Right forelimb (tissue), 1 donor: ENCODE measurements around the gene MUSK.

Experiments used
- DNase-seq: peaks from one replicate; pipeline ENCODE4 v3.0.0-alpha.2; 2018

Gene MUSK

DNA sequence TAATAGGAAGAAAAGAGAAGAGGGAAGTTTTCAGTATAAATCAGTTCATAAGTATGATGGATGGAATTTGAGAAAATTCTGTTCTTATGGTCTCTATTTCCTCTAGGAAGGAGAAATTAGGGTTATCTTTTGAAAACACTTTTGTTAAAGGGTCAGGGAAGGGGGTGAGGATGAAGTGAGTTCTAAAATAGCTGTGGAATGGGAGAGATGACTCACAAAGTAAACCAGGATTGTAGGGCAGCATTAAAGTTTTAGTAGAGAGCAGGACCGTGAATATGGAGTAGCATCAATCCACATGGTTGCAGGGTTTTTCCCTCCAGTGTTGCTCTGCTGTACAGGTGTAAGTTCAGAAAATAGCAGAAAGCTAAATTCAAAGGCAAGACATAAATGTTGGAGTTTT is 32.4 kb downstream of the MUSK start:
- DNase-seq = no peak

DNA sequence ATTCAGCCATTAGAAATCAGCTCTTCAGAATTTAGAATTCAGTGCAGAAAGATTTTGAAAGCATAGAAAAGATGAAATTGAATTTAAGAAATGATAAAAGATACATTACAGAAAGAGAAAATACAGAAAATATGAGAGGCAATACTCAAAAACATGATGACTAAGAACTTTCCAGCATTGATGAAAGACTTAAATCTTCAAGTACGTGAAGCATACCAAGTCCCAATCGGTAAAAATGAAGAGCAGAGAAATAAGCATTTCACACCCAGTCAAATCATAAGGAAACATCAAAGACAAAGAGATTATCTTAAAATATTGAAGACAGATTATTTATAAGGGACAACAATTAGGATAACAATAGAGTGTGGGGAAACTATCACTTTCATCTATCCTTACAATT is 35.1 kb downstream of the MUSK start:
- no peak for DNase-seq

DNA sequence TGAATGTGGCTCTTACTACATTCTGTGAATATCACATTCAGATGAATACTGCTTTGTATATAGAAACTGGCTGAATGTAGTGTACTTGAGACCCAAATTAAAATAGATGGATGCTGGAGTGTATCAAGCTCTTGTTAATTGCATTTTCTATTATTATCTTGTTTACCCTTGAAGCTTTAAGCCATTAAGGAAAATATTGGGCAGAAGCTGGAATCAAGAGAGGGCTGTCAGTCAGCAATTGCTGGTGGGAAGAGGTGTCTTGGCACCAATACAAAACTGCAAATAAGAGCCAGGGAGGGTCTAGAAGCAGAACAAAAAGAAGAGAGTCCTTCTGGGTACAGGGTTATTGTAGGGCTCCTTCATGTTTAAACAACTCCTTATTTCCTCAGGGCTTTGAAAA is 38.8 kb downstream of the MUSK start:
- DNase-seq = no peak

DNA sequence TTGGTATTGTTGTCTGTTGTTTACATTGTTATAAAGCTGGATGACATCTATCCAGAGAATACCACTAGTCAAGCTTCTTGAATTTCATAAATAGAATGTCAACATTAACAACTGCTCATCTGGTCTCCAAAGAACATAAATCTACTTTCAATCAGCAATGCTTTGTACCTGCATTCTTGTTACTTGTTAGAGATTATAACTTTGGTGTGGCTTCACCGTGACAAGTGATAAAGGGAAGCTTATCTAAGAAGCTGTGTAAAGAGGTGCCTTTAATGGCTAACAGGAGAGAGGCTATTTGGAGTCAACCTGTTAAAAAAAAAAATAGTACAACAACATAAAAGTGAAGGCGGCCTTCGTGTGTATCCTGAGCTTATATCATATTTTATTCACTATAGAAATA is 41.8 kb downstream of the MUSK start:
- DNase-seq = no peak

DNA sequence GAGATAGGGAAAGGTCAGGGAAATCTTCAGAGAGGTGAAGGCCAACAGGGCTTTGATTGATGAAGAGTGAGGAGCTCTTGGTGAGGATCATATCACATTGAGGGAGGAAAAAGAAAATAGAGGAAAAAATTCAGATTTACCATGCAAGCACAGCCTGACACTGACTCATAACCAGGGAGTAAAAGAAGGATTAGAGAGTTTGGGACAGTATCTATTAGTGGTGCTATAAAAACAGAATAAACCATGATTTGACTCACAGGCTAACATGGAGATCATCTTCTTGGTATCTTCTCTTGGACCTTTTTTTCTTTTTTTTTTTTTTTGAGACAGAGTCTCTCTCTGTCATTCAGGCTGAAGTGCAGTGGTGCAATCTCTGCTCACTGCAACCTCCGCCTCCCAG is 44.4 kb downstream of the MUSK start:
- DNase-seq = no peak

DNA sequence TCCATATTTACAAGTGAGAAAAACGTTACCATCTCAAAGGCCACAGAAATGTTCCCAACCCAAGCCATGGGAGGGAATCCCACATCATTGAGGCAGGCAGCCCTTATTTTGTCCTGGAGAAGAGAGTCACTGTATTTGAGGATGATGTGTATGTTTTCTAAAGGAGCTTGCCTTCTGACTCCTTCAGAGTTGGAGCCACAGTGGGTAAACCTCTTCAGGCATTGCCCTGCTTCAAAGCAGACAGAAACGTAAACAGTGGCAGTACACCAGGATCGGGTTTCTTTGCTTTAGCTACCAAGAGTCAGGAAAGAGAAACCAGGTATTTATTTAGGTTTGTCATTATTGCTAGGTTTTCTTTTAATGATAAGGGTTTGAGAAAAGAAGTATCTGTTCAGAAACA is 45.7 kb downstream of the MUSK start:
- no peak for DNase-seq

DNA sequence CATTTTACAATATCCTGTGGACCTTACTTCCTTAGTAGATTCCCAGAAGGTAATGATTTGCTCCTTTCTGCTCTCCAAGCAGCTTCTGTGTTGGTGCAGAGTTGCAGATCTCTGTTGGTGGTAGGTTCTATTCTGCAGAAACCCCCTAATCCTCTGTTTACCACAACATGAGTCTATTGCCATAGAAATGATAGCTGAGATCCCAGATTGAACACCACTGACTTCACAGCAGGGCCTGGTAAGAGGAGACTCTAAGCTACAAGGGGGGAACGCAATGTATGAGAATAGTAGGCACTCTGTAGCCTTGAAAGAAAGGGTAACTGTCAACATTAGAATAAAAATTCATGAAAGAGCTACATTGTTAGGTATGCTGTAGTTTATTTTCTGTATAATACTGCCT is 59.5 kb downstream of the MUSK start:
- no peak for DNase-seq

DNA sequence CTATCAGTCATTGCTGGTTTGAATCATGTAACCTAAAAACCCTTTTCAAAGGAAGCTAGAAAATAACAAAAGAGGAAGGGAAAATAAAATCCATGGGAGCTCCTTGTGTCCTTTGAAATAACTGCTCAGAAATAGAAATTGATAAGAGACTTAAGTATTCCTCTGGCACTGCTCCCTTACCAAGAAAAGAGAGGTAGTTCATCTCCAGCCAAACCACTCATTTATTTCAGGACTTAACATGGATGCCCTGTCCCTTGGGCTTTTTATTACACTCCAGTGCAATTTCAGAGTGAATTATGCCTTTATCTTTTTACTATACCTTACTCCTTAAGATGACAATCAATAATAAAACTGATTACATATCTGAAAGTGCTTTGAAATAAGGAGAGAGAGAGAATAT is 61.0 kb downstream of the MUSK start:
- DNase-seq = no peak

DNA sequence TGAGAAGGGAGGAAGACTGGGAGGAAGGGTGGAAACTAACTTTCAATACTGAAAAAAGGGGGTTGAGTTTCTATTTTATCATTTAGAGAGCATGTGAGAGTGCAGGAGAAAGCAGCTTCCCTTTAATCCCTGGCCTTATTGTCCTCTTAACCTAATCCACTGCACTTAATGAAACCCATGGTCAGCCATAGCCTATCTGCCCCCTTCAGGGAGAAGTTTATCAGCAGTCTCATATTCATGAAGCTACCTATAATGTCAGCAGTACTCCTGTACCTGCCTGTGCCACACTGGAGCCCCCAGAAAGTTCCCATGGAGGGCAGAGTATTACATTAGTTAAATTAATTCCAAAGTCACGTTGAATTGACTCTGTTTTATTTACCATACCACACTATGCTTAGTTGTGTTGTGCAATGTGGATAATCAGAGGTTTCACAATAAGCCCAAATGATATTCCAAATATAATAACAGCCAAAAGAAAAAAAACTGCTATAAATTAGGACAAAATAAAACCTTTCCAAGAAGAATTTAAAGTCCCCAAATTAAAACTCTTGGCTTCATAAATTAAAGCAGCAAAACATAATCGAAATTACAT is 62.9 kb downstream of the MUSK start:
- DNase-seq = no peak

DNA sequence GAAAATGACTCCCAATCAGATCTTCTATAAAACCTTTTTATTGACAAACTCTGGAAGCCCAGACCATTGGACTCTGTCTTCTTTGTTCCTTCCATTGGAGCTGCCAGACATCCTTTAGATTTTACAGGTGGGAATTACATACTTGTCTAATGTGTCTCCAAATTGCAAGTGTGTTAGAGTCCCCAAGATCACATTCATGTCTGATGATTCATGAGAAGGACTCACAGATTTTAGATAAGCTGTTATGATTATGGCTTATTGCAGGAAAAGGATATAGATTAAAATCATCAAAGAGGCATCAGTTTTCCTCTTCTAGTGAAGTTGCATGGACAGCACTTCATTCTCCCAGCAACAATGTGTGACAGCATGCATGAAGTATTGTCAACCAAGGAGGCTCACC is 70.4 kb downstream of the MUSK start:
- no peak for DNase-seq

DNA sequence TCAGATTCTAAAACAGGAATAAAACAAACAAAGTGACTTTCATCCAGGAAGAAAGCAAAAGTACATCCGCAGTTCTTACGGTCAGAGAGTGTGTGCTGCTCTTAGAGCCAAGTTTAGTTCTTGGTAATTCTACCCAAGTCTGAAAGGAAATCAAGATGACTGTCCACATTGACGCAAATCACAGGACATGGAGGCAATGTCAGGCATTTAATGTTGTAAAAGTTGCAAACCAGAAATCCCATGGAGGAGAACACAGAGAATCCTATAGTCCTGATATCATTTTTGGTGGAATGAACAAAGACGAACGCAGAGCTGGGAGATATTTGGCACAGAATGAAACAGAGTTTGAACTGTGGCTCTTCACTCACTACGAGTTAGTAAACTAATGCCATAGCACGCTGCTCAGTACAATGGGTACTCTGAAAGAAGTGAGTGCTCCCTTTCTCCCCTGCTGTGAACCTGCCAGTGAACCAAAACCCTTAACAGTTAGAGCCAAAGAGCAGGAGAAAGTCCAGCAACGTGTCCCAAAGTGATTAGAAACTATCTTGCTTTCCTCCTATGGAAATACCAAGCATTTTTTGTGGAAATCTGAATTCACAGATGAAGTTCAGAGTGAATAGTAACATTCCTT is 74.3 kb downstream of the MUSK start:
- peak; percentile 55 for DNase-seq

DNA sequence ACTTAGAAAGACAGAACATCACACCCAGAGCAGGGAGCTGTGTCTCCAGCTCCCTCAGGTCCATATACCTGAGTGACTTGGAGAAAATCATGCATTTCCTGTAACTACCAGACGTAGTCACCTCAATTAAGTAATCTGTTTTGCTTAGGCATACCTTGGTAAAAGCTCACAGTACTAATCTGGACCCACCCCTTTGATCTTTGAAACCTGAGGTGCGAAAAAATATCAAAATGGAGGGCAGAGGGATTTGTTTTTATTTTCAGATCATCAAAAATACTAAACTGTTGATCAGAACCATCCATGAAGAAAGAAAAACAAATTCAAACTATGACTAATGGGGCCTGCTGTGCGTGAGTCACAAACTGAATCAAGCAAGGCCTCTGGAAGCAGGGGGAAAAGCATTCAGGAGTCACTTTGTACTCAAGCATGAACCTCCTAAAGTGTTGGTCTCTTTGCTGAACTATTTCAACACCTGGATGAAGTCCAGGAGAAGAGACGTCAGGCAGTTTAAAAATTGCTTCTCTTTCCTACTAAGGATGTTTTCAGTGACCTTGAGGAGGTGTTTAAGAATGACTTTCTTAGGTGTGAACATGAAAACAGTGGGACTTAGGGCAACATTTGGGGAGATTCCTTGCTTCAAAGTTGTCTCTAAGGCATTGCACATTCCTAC is 76.3 kb downstream of the MUSK start:
- no peak for DNase-seq

DNA sequence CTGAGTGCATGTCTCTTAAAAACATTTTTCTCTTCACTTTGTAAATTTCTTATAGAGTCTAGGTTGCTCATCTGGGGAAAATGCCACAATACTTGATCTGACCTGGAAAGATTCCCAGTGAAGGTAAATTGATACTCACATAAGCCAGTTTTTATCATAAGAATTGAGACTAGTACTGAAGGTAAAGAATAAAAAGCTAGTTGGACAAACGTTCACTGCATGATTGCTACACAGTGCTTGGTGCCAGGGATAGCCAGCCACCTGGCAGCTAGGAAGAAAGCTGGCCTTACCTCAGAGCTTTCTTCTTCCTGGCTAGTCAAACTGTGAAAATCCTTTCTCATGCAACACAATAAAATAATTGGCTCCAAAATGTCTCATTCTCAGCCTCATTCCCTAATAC is 77.1 kb downstream of the MUSK start:
- peak; percentile 46 for DNase-seq

DNA sequence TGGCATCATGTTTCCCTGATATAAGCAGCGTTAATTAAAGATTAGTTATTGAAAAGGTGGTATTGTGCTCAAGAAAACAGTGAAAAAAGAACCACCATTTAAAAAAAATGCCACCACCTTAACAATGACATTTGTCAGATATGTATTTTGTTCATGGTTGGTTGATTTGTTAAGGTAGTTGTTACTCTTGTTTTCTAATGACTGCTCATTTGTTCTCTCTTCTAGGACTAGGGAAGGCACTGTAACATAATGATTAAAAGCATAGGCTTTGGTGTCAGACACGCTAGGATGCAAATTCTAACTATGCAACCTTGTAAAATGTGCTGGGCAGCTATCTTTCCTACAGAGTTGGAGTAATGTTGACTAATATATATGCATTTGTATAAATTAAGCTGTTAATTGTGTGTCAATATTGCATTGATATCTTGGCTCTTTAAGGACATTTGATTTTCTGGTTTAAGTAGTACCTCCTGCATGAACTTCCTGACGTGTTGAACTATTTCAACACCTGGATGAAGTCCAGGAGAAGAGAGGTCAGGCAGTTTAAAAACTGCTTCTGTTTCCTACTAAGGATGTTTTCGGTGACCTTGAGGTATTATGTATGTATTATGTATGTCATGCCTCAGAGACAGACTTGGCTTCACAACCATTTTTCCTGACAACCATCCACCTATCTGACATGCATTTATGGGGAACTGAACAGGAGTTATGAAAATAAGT is 77.8 kb downstream of the MUSK start:
- no peak for DNase-seq

DNA sequence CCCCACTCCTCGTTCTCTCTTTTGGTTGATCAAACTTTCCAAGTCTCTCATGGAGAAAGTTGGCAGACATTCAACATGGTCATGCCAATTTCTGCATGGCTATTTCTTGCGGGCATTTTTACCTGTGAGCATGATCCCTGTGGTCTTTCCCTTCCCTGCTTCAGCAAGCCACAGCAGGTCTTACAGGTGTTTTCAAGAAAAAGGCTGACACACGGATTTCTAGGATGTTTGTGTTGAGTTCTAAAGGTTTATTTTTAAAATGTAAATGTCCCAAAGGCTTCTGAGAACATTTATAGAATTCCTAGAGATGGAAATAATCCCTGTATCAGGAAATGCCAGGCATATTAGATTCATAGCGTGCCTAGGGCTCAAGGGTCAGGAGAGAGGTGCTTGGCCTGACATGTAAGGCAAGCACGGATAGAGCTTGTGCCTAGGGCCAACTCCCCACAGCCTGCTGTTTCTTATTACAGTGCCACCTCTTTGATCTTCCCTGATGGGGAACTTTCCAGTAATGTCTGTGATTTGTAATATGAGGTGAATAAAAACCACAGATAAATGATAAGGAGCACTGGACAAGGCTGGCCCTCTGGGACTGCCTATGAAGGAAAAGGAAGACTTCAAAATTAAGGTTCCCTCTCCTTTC is 79.8 kb downstream of the MUSK start:
- no peak for DNase-seq

DNA sequence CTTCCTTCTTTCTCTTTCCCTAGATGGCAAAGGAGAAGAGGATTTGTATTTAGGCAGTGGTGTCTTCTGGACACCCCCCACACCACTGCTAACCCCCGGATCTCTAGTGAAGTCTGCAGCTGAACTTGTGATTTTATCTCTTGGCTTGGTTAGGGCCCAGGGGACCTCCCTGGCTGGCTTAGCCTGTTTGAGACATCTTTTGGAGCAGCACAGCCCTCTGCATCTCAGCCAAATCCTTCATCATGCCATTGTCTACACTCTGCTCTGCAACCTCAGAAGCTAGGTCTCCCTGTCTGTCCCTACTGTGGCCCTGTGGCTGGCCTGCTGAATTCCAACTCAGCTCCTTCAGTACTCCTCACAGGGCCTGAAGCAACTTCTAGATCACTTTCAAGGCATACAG is 81.7 kb downstream of the MUSK start:
- no peak for DNase-seq

DNA sequence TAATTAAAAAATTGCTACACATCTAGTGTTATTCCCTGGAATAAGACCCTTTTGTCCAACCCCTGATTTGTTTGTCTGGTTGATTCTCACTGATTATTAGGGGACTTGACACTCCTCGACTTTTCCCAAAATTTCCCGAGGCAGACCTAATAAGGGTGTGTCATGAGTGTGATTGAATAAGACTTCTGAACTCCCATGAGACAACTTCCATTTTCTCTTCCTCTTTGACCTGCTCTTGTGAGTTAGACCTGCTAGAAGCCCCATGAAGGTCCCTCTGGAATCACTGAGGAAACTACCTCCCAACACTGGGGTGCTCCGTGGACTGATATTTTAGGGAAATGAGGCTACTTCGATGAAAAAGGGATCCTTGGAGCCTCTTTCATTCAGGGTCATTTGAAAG is 83.4 kb downstream of the MUSK start:
- DNase-seq = no peak

DNA sequence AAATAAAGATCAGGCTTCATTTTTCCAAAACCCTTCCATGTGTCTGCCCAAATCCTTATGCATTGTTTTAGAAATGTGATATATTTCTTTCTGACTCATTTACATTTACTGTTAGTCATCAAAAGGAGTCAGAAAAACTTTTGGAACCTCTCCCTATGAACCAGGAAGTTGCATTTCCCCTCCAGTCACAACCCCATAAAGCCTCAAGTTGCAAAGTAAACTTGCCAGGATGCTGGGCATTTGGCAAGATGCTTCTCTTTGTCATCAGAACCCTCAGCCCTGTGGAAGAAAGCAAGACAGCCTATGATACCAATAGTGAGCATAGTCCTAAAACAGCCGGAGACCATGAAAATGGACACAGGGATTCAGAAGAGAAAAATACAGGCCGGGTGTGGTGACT is 84.2 kb downstream of the MUSK start:
- DNase-seq = no peak

DNA sequence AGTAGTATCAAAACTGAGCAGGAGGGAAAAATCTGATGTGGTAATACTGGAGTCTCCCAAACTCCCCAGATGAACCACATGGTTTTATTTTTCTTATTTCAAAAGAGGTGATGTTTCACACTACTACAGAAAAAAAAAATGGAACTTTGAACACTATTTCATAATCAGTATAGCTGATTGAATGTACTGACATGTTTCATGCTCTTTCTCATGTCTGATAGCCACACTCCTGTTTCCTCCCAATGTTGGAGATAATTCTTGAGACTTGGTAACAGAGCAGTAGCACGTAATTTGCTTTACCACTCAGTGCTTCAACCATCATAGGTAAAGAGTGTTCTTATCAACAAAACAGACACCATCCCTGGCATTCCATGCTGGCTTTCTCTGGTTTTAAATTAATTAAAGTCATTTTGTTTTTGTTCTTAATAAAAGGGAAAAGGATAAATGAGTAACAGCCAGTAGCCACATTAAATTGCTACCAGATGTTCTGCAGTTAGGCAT is 85.2 kb downstream of the MUSK start:
- DNase-seq = no peak

DNA sequence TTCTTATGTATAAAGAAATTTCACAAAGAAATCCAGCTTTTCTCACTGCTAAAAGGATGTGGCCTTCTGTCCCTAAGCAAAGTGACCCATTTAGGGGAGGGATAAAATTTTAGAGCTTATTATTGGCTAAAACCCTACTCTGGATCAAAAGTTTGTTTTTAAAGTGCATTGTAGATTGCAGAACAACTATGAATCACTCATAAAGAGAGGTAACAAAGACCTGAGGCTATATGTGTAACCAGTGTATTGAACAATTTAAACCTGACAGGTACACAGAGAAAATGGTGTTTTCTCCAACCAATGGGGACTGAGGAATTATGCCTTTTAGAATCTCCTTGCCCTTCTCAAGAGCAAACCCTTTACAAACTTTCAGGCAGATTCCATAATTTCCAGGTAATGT is 86.6 kb downstream of the MUSK start:
- DNase-seq = no peak

DNA sequence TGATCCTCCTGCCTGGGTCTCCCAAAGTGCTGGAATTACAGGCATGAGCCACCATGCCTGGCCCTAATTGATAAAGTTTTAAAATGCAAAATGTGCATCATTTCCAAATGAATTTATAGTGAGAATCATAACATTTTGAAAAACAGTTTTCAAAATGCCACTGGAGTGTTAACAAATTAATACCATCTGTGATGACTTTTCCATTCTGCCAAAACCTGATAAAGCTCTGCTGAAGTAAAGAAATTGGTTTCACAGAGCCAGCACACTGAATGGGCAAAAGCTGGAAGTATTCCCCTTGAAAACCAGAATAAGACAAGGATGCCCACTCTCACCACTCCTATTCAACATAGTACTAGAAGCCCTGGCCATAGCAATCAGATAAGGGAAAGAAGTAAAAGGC is 89.6 kb downstream of the MUSK start:
- no peak for DNase-seq

DNA sequence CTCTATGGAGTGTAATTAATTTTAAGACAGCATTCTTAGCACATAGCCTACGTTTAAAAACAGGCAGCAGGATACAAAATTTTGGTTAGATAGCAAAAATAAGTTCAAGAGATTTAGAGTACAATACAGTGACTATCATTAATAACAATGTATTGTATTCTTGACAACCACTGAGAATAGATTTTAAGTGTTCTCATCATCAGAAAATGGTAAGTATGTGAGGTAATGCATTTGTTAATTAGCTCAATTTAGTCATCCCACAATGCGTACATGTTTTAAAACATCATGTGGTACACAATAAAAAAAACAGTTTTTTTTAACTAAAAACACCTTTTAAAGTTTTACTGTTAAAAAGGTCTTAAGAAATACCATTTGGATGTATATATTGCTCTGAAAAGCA is 94.2 kb downstream of the MUSK start:
- DNase-seq = no peak

DNA sequence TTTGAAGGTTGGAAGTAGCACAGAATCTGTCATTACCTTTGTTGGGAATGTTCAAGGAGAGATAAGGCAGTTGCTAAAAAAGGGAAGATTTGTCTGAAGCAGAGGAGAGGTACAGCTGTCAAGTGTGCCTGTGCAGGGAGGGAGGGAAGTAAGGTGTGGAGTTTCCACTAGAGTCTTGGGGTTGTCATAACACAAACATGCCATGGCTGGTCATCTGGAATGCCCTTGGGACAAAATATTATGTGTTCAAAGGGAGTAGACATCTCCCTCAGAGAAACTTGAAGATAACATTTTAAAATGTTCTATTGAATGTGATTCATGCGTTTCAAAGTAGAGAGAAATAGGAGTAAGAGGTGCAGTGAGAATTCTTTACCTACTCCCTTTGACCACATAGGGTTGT is 95.0 kb downstream of the MUSK start:
- DNase-seq = no peak
